HG02759 (cell line): ENCODE results near the gene POLR1H.
"Not testable (repeated sequence)": the region's sequence is repeated elsewhere in the genome, so short reads cannot be mapped to it uniquely, and the experiment has no call there.

Experiments used
- ATAC-seq: cut with Tn5 transposase; IDR thresholded peaks from one replicate; pipeline ENCODE4 v1.9.1; 2021; ENCODE audit warnings: mild to moderate bottlenecking, moderate library complexity; ENCODE audit not compliant: unreplicated experiment

POLR1H gene

GRCh38 chr6:30061092-30061857 is at the start of gene POLR1H:
Gene POLR1H, plus strand, starts transcription at chr6:30061265. Its CDS starts 260 bp downstream, at chr6:30061525.
- peak; percentile 91 for ATAC-seq

- no peak for ATAC-seq
These were observed 47.7 kb upstream of the POLR1H start for GRCh38 chr6:30013291-30013922.

GRCh38 chr6:30019819-30020218 is 41.2 kb upstream of the POLR1H start:
- ATAC-seq: no peak

- no peak for ATAC-seq
These were observed 40.4 kb upstream of the POLR1H start for GRCh38 chr6:30020626-30021025.

- ATAC-seq: no peak
These were observed 38.9 kb upstream of the POLR1H start for GRCh38 chr6:30022189-30022588.

- not testable (repeated sequence) for ATAC-seq
These were observed 38.4 kb upstream of the POLR1H start for GRCh38 chr6:30022712-30023111.

- no peak for ATAC-seq
These were observed 35.9 kb upstream of the POLR1H start for GRCh38 chr6:30025186-30025585.

- no peak for ATAC-seq
These were observed 31.5 kb upstream of the POLR1H start for GRCh38 chr6:30029588-30029987.

- no peak for ATAC-seq
These were observed 29.7 kb upstream of the POLR1H start for GRCh38 chr6:30031381-30031780.

- ATAC-seq: not testable (repeated sequence)
These were observed 27.6 kb upstream of the POLR1H start for GRCh38 chr6:30033440-30033839.

GRCh38 chr6:30035784-30036183 is 25.3 kb upstream of the POLR1H start:
- ATAC-seq: no peak

- no peak for ATAC-seq
These were observed 23.8 kb upstream of the POLR1H start for GRCh38 chr6:30037182-30037788.

- ATAC-seq: no peak
These were observed 19.8 kb upstream of the POLR1H start for GRCh38 chr6:30041221-30041620.

GRCh38 chr6:30041821-30042220 is 19.2 kb upstream of the POLR1H start:
- no peak for ATAC-seq

GRCh38 chr6:30042476-30042875 is 18.6 kb upstream of the POLR1H start:
- no peak for ATAC-seq

GRCh38 chr6:30042914-30043313 is 18.2 kb upstream of the POLR1H start:
- ATAC-seq: no peak

GRCh38 chr6:30043744-30044143 is 17.3 kb upstream of the POLR1H start:
- ATAC-seq: no peak

- no peak for ATAC-seq
These were observed 16.4 kb upstream of the POLR1H start for GRCh38 chr6:30044630-30045029.

GRCh38 chr6:30047220-30047619 is 13.8 kb upstream of the POLR1H start:
- ATAC-seq: no peak

GRCh38 chr6:30053682-30054081 is 7.4 kb upstream of the POLR1H start:
- ATAC-seq: no peak

GRCh38 chr6:30055513-30055912 is 5.6 kb upstream of the POLR1H start:
- no peak for ATAC-seq

GRCh38 chr6:30060606-30061091 is 416 bp upstream of the POLR1H start:
- peak; percentile 28 for ATAC-seq
